Spleen (tissue), 7 donors: ENCODE measurements around the gene SNX19.

Experiments used
- POLR2A ChIP-seq, 3 donors: fragments of 450-650 bp; IDR thresholded peaks; one replicate each; pipeline ENCODE4 v1.5.1; 2017; ENCODE audit warnings: antibody characterized with exemption in 3 of 3, mild to moderate bottlenecking in 1 of 3
- TF ChIP-seq, protein P1 (sequence below), 11 experiments: fragments of 200-600 bp in 7 of 11; fragments of 450-650 bp in 4 of 11; sonication (generic) in 4 of 11; IDR thresholded peaks in 8 of 11; conservative IDR thresholded peaks in 3 of 11; 1 replicate in 7 of 11; 2 replicates in 4 of 11; pipeline versions ENCODE4 v1.4.0 to v1.8.0; 2016 to 2021; ENCODE audit warnings: antibody characterized with exemption in 11 of 11, inconsistent platforms in 4 of 11, mild to moderate bottlenecking in 1 of 11
- donor health status: DM: no; HTN: no; CAD: no; lungs with moderate emphysema.
- donor health status: DM: no; HTN: no; CAD: no.
- donor health status: DM: no; HTN: no; CAD: no.

DNA sequence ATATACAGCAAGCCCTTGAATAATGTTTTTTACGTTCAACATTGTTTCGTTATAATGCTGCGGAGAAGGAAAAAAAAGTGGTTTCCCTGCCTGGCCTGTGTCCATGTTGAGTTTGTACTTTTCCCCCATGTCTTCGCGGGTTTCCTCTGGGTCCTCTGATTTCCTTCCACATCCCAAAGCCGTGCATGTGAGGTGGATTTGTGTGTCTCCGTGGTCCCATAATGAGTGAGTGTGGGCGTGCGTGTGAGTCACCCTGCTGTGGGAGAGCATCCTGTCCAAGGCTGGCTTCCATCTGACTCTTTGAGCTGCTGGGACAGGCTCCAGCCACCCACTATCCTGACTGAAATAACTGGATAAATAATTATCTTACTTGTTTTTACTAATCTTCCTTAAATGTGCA, 29.6 kb upstream of the SNX19 start:
- TF ChIP-seq, protein P1, sequence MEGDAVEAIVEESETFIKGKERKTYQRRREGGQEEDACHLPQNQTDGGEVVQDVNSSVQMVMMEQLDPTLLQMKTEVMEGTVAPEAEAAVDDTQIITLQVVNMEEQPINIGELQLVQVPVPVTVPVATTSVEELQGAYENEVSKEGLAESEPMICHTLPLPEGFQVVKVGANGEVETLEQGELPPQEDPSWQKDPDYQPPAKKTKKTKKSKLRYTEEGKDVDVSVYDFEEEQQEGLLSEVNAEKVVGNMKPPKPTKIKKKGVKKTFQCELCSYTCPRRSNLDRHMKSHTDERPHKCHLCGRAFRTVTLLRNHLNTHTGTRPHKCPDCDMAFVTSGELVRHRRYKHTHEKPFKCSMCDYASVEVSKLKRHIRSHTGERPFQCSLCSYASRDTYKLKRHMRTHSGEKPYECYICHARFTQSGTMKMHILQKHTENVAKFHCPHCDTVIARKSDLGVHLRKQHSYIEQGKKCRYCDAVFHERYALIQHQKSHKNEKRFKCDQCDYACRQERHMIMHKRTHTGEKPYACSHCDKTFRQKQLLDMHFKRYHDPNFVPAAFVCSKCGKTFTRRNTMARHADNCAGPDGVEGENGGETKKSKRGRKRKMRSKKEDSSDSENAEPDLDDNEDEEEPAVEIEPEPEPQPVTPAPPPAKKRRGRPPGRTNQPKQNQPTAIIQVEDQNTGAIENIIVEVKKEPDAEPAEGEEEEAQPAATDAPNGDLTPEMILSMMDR (IDR thresholded peaks at IDR 0.05 in 8 of 11, conservative IDR thresholded peaks at IDR 0.05 in 3 of 11) = no peak
- no peak for TF ChIP-seq POLR2A (IDR thresholded peaks at IDR 0.05)
